NCI-H2227 (cell line): ENCODE results near the gene TMEM151A.
"Not testable (repeated sequence)": the region's sequence is repeated elsewhere in the genome, so short reads cannot be mapped to it uniquely, and the experiment has no call there.

Experiments
- DNase-seq: peaks from one replicate; lab custom pipeline; 2025; ENCODE audit not compliant: unreplicated experiment; lab: John Stamatoyannopoulos, UW

Gene TMEM151A

GRCh38 chr11:66320289-66320688 is 28.6 kb downstream of the TMEM151A start:
- not testable (repeated sequence) for DNase-seq

GRCh38 chr11:66320748-66321147 is 29.1 kb downstream of the TMEM151A start:
- DNase-seq, result not testable (repeated sequence)

- DNase-seq, result no peak
Measured at GRCh38 chr11:66321606-66322005, 29.9 kb downstream of the TMEM151A start.

GRCh38 chr11:66322732-66323427 is 31.2 kb downstream of the TMEM151A start:
- DNase-seq, result no peak

- DNase-seq, result no peak
Measured at GRCh38 chr11:66323684-66324083, 32.0 kb downstream of the TMEM151A start.

- DNase-seq, result no peak
Measured at GRCh38 chr11:66324664-66325063, 33.0 kb downstream of the TMEM151A start.

GRCh38 chr11:66325263-66325671 is 33.6 kb downstream of the TMEM151A start:
- no peak for DNase-seq

GRCh38 chr11:66326261-66327111 is 34.8 kb downstream of the TMEM151A start:
- DNase-seq, result no peak

- no peak for DNase-seq
Measured at GRCh38 chr11:66327171-66328030, 35.7 kb downstream of the TMEM151A start.

GRCh38 chr11:66328031-66328301 is 36.3 kb downstream of the TMEM151A start:
- no peak for DNase-seq

GRCh38 chr11:66328302-66329144 is 36.8 kb downstream of the TMEM151A start:
- peak; percentile 79 for DNase-seq

GRCh38 chr11:66329165-66329673 is 37.5 kb downstream of the TMEM151A start:
- DNase-seq, result no peak

GRCh38 chr11:66330931-66331330 is 39.2 kb downstream of the TMEM151A start:
- DNase-seq, result no peak

GRCh38 chr11:66331542-66332370 is 40.1 kb downstream of the TMEM151A start:
- DNase-seq, result no peak

- no peak for DNase-seq
Measured at GRCh38 chr11:66332371-66333219, 40.9 kb downstream of the TMEM151A start.

GRCh38 chr11:66333220-66333877 is 41.7 kb downstream of the TMEM151A start:
- DNase-seq, result no peak

- no peak for DNase-seq
Measured at GRCh38 chr11:66333896-66334604, 42.4 kb downstream of the TMEM151A start.
